Subcutaneous abdominal adipose tissue (tissue), 5 donors: ENCODE results near the gene SPCS1.

ENCODE experiments used
- H3K27ac ChIP-seq: one replicate; pipeline ENCODE4 v1.7.0; 2013; ENCODE audit warnings: low read depth, mild to moderate bottlenecking, inconsistent platforms, low read length, moderate library complexity
- H3K27me3 ChIP-seq, 5 donors: one replicate each; pipeline ENCODE4 v1.7.0; 2013; ENCODE audit warnings: low read length in 5 of 5, inconsistent platforms in 1 of 5; ENCODE audit not compliant: control insufficient read depth in 5 of 5, insufficient read depth in 4 of 5
- H3K36me3 ChIP-seq, 5 donors: one replicate each; pipeline ENCODE4 v1.7.0; 2013; ENCODE audit warnings: low read length in 5 of 5; ENCODE audit not compliant: control insufficient read depth in 5 of 5, insufficient read depth in 5 of 5
- H3K4me1 ChIP-seq, 5 donors: one replicate each; pipeline ENCODE4 v1.7.0; 2013; ENCODE audit warnings: low read length in 5 of 5, mild to moderate bottlenecking in 3 of 5, moderate library complexity in 1 of 5; ENCODE audit not compliant: control insufficient read depth in 5 of 5, insufficient read depth in 5 of 5
- H3K4me3 ChIP-seq, 5 donors: one replicate each; pipeline ENCODE4 v1.7.0; 2013; ENCODE audit warnings: low read length in 5 of 5, low read depth in 1 of 5
- H3K9ac ChIP-seq, 5 donors: one replicate each; pipeline ENCODE4 v1.7.0; 2013; ENCODE audit warnings: low read length in 5 of 5, mild to moderate bottlenecking in 4 of 5, moderate library complexity in 3 of 5
- H3K9me3 ChIP-seq, 5 donors: one replicate each; pipeline ENCODE4 v1.7.0; 2013; ENCODE audit warnings: low read length in 5 of 5; ENCODE audit not compliant: control insufficient read depth in 5 of 5
- donor health status: healthy.
- donor health status: healthy.
- donor health status: healthy.
- donor health status: healthy.
- donor health status: healthy.

The SPCS1 gene

DNA sequence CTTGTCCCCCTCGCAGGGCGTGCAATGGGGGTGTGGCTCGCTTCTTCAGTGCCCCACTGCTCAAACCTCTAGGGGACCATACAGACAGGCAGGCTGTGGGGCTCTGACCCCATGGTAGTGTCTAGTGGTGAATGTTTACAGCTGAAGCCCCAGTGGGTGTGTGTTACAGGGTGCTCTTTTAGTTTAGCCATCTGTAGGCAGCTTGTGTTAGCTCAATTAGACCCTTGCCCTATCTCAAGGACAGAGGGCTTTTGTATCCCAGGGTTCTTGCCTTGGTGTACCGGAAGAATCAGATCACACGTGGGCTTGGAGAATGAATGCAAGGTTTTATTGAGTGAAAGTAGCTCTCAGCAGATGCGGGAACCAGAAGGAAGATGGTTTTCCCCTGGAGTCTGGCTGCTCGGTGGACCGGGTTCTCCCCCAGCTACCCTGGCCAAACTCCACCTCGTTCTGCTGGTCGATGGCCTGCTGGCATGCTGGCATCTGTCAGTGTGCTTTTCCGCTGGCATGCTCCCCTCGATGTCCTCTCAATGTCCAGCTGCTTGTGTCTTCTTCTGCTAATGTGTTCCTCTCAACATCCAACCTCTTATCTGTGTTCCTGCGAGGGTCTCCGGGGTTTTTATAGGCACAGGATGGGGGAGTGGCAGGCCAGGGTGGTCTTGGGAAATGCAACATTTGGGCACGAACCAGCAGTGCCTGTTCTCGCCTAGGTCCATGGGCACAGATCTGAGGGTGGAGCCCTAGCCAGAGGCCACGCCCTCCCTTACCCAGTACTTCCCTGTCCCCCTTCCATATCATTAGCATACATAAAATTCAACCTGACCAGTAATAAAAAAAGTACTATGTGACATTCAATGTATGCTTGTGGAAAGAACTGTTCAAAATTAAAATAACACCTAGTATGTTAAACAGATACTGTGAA is 6.6 kb downstream of the SPCS1 start:
- no peak overlapping the region for H3K9ac ChIP-seq

DNA sequence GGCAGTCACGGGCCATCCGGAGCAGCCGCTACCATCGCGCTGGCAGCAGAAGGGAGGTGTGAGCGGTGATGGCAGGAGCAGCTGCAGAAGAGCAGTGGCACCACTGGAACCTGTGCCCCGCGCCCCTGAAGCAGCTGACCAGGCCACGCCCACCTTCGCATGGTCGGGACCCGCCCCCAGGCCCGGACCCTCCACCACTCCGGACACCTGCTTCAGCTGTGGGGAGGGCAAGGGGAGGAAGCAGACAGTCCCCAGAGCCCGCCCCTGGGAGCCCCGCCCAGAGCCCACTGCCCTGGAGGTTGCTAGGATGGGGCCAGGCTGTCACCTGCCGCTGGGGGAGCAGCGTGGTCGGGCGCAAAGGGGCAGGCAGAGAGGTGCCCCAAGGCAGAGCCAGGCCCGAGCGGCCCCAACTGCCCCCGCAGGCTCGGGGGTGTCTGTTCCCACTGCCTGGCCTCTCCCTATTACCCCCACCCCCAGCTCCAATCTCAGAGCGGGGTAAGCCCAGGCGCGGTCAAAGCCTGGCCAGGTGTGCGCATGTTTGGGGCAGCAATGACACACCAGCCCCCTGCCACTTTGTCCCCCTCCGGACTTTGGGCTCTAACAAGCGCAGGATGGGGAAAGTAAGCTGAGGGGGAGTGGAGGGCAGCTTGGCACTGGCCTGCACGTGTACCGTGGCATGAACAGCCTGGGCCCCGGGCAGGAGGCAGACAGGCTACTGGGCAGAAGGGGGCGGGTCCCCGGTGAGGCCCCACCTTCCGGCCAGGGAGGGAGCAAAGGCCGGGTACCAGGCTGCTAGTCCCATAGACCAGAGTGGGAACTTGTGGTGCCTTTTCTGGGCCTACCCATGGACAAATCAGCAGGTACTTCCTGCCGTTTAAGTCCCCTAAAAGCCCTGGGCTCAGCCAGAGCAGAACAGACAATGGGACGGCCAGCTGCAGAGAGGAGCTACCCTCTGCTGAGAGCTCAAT is 8.7 kb downstream of the SPCS1 start:
- no peak overlapping the region for H3K4me3 ChIP-seq

More for the DNA sequence above, 6.6 kb downstream of the SPCS1 start:
- Histone ChIP-seq H3K27ac (no peak overlapping the region), H3K36me3 (peaks cover 3 to 21% (median 5%) of the 10 kb centered on the region in 5 donors), H3K27me3 (no peaks in the 10 kb centered on the region), H3K4me1 (peaks cover 0 to 6% (median 2%) of the 10 kb centered on the region in 5 donors), H3K4me3 (no peak overlapping the region), H3K9me3 (no peaks in the 10 kb centered on the region)

DNA sequence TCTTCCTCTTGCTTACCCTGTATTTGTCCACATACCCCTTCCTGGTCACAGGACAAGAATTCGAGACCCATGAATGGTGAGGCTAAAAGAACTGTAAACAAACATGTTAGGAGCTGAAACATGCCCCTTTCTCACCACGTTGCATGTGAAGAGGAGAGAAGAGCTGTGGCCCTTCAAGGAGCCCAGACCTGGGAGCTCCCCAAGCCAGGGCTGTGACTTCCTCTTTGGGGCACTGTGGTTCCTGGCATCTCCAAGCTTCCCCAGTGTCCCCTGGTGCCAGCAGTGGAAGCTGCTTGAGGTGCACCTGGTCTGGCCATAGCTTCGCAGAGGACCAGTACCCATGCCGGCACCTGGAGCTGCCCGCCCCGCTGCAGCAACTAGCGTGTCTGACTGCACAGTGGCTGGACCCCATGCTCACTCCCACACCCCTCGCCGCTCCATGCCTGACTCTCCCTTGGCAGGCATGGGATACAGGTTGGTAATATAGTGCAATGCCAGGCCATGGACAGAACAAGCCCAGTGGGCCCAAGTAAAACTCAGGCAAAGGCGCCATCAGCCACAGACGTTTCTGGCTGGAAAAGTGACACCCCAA is 9.9 kb downstream of the SPCS1 start:
- Histone ChIP-seq H3K9ac (no peak overlapping the region), H3K36me3 (peaks cover 0 to 13% (median 3%) of the 10 kb centered on the region in 5 donors), H3K4me3 (no peak overlapping the region), H3K4me1 (peaks cover 0 to 6% (median 0%) of the 10 kb centered on the region in 5 donors), H3K9me3 (no peaks in the 10 kb centered on the region), H3K27ac (no peak overlapping the region), H3K27me3 (no peaks in the 10 kb centered on the region)

More for the DNA sequence above, 8.7 kb downstream of the SPCS1 start:
- no peaks in the 10 kb centered on the region for H3K9me3 ChIP-seq
- no peak overlapping the region for H3K27ac ChIP-seq
- peaks cover 0 to 6% (median 0%) of the 10 kb centered on the region in 5 donors for H3K4me1 ChIP-seq
- H3K36me3 ChIP-seq = peaks cover 0 to 13% (median 6%) of the 10 kb centered on the region in 5 donors
- H3K9ac ChIP-seq = no peak overlapping the region
- H3K27me3 ChIP-seq = no peaks in the 10 kb centered on the region

DNA sequence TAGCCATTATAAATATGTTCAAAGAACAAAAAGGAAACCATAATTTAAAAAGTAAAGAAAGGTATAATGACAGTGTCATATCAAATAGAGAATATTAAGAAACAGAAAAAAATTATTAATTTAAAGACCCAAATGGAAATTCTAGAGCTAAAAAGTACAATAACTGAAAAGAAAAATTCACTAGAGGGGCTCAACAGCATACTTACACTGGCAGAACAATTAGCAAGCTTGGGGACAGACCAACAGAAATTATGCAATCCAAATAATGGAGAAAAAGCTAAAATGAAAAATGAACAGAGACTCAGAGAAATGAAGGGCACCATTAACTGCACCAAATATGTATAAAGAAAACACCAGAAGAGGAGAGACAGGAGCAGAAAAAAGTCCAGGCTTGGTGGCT is 13.7 kb downstream of the SPCS1 start:
- H3K27me3 ChIP-seq = no peaks in the 10 kb centered on the region
- no peak overlapping the region for H3K4me3 ChIP-seq
- H3K27ac ChIP-seq = no peak overlapping the region
- no peak overlapping the region for H3K9ac ChIP-seq
- H3K36me3 ChIP-seq = peaks cover 0 to 12% (median 3%) of the 10 kb centered on the region in 5 donors
- no peaks in the 10 kb centered on the region for H3K9me3 ChIP-seq
- peaks cover 0 to 4% (median 0%) of the 10 kb centered on the region in 5 donors for H3K4me1 ChIP-seq

DNA sequence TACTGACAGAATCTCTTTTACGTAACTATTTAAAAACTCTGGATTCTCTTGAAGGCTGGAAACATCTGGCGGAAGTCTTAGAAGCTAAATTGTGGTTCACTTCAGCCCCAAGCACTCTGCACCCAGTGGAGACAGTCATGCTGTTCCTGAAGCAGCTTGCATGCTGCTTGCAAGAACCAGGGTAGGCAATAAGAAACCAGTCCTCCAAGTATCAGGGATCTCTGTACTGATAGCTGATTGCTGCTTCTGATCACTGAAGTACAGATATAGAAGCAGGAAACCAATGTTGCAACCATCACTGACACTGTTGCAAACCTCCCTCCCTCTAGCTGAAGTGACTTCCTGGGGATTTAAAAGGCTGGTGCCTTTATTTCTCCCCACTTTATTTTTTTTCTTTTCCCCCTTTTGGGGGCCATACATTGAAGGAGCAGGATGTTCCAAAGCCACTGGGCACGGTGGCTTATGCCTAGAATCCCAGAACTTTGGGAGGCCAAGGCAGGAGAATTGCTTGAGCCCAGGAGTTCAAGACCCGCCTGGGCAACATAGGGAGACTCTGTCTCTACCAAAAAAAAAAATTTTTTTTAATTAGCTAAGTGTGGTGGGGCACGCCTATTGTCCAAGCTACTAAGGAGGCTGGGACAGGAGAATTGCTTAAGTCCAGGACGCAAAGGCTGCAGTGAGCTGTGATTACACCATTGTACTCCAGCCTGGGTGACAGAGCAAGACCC is 15.3 kb downstream of the SPCS1 start:
- H3K9ac ChIP-seq = no peak overlapping the region
- H3K27ac ChIP-seq = no peak overlapping the region
- H3K36me3 ChIP-seq = peaks cover 0 to 12% (median 3%) of the 10 kb centered on the region in 5 donors
- peaks cover 0 to 4% (median 0%) of the 10 kb centered on the region in 5 donors for H3K4me1 ChIP-seq
- no peaks in the 10 kb centered on the region for H3K27me3 ChIP-seq
- H3K9me3 ChIP-seq = no peaks in the 10 kb centered on the region
- H3K4me3 ChIP-seq = no peak overlapping the region

DNA sequence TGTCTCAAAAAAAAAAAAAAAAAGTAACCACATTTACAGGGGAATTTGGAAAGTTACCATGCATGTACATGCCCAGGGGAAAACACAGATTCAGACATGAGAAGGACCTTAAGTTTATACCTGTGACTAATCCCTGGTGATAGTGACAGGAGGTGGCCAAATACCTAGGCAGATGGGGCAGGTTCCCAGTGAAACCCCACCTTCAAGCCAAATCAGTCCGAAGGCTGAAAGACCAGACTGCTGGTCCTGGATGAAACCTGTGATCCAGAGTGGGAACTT is 15.8 kb downstream of the SPCS1 start:
- no peak overlapping the region for H3K27ac ChIP-seq

DNA sequence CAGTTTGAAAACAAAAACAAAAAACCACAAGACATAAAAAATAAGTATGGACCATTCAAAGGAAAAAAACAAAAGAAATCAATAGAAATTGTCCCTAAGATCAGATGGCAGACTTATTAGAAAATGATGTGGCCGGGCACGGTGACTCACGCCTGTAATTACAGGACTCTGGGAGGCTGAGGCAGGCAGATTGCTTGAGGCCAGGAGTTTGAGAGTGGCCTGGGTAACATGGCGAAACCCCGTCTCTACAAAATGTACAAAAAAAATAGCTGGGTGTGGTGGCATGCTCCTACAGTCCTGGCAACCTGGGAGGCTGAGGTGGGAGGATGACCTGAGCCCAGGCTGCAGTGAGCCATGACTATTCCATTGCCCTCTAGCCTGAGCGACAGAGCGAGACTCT is 16.6 kb downstream of the SPCS1 start:
- peaks cover 0 to 12% (median 3%) of the 10 kb centered on the region in 5 donors for H3K36me3 ChIP-seq
- H3K4me3 ChIP-seq = no peak overlapping the region
- no peak overlapping the region for H3K9ac ChIP-seq
- H3K9me3 ChIP-seq = no peaks in the 10 kb centered on the region
- H3K4me1 ChIP-seq = peaks cover 0 to 4% (median 0%) of the 10 kb centered on the region in 5 donors
- no peaks in the 10 kb centered on the region for H3K27me3 ChIP-seq
- no peak overlapping the region for H3K27ac ChIP-seq

More for the DNA sequence above, 15.8 kb downstream of the SPCS1 start:
- Histone ChIP-seq H3K27me3 (no peaks in the 10 kb centered on the region), H3K4me3 (no peak overlapping the region), H3K9me3 (no peaks in the 10 kb centered on the region), H3K36me3 (peaks cover 0 to 12% (median 3%) of the 10 kb centered on the region in 5 donors), H3K9ac (no peak overlapping the region), H3K4me1 (peaks cover 0 to 4% (median 0%) of the 10 kb centered on the region in 5 donors)

DNA sequence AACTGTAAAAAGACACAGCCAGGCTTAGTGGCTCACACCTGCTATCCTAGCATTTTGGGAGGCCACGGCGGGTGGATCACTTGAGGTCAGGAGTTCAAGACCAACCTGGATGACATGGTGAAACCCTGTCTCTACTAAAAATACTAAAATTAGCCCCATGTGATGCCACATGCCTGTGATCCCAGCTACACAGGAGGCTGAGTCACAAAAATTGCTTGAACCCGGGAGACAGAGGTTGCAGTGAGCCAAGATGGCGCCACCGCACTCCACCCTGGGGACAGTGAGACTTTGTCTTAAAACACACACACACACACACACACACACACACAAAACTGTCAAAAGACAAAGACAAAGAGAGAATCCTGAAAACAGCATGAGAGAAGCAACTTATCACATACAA is 18.0 kb downstream of the SPCS1 start:
- Histone ChIP-seq H3K36me3 (peaks cover 0 to 7% (median 2%) of the 10 kb centered on the region in 5 donors), H3K27me3 (no peaks in the 10 kb centered on the region), H3K9ac (no peak overlapping the region), H3K4me1 (peaks cover 0 to 4% (median 0%) of the 10 kb centered on the region in 5 donors), H3K27ac (no peak overlapping the region), H3K9me3 (no peaks in the 10 kb centered on the region), H3K4me3 (no peak overlapping the region)

DNA sequence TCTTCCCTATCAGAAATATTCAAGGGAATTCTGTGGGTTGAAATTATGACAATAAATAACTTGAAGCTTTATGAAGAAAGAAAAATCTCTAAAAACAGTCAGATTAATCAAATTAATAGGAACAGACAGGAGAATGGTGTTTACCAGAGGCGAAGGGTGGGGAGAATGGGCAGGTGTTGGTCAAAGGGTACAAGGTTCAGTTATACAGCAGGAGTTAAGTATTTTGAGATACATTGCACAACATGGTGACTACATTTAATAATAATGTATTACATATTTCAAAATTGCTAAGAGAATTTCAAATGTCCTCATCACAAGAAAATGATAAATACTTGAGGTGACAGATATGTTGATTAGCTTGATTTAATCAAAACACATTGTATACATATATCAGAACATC is 18.6 kb downstream of the SPCS1 start:
- H3K9ac ChIP-seq = no peak overlapping the region
- H3K36me3 ChIP-seq = peaks cover 0 to 3% (median 0%) of the 10 kb centered on the region in 5 donors
- H3K27me3 ChIP-seq = no peaks in the 10 kb centered on the region
- H3K4me1 ChIP-seq = peaks cover 0 to 4% (median 0%) of the 10 kb centered on the region in 5 donors
- no peaks in the 10 kb centered on the region for H3K9me3 ChIP-seq
- no peak overlapping the region for H3K27ac ChIP-seq
- H3K4me3 ChIP-seq = no peak overlapping the region
